HG02885 (cell line): ENCODE data around the gene GREM2.

Experiments
- ATAC-seq: cut with Tn5 transposase; IDR thresholded peaks from one replicate; pipeline ENCODE4 v1.9.1; 2021; ENCODE audit warnings: mild to moderate bottlenecking; ENCODE audit not compliant: unreplicated experiment, poor library complexity

The GREM2 gene

GRCh38 chr1:240465531-240465940 lies 146.4 kb downstream of the GREM2 start:
- no peak for ATAC-seq

- ATAC-seq, result no peak
These were observed 147.9 kb downstream of the GREM2 start for GRCh38 chr1:240464099-240464498.

GRCh38 chr1:240462766-240463395 lies 149.1 kb downstream of the GREM2 start:
- ATAC-seq, result no peak

- no peak for ATAC-seq
These were observed 149.7 kb downstream of the GREM2 start for GRCh38 chr1:240462277-240462676.

- ATAC-seq, result no peak
These were observed 154.8 kb downstream of the GREM2 start for GRCh38 chr1:240457203-240457602.

GRCh38 chr1:240455228-240455821 lies 156.6 kb downstream of the GREM2 start:
- no peak for ATAC-seq

GRCh38 chr1:240445369-240445768 lies 166.6 kb downstream of the GREM2 start:
- no peak for ATAC-seq

- ATAC-seq, result no peak
These were observed 170.3 kb downstream of the GREM2 start for GRCh38 chr1:240441669-240442068.
